PC-3 (cell line): ENCODE measurements around the gene RALBP1. TPM values are rescaled to one million over a fixed set of nuclear protein-coding genes. Genes with fewer than 3 reads are reported as not detected.

Experiments used
- ATAC-seq: fragments of 200-7000 bp; cut with Tn5 transposase; 2 replicates; pipeline ENCODE4 v1.9.1; 2020; ENCODE audit warnings: mild to moderate bottlenecking, moderate library complexity
- BruUV-seq: library from RNA; stranded (reverse); fragments of 400-500 nt; replicated peaks from 2 replicates; lab custom pipeline; 2021; lab: Mats Ljungman, UMichigan
- CTCF ChIA-PET: fragments of 300-600 bp; sonication (Branson Sonifier 250); formaldehyde crosslinking; loops from one replicate; lab custom pipeline; 2022; ENCODE audit warnings: antibody characterized with exemption; lab: Charles Lee
- POLR2A ChIA-PET: fragments of 300-600 bp; sonication (Branson Sonifier 250); formaldehyde crosslinking; loops from one replicate; lab custom pipeline; 2022; ENCODE audit warnings: antibody characterized with exemption; ENCODE audit not compliant: unreplicated experiment; lab: Charles Lee
- DNase-seq: peaks from one replicate; pipeline ENCODE4 v3.0.0-alpha.2; 2015
- H2AFZ ChIP-seq: fragments of 300-600 bp; sonication (generic); 2 replicates; pipeline ENCODE4 v1.6.0; 2016; ENCODE audit warnings: antibody characterized with exemption, low read length
- H3F3A ChIP-seq: fragments of 300-600 bp; sonication (generic); one replicate; pipeline ENCODE4 v1.6.0; 2017; ENCODE audit warnings: antibody characterized with exemption, low read length, control low read depth, mild to moderate bottlenecking; ENCODE audit not compliant: unreplicated experiment
- H3K27ac ChIP-seq: fragments of 300-600 bp; sonication (generic); 2 replicates; pipeline ENCODE4 v1.5.1; 2016; ENCODE audit warnings: mild to moderate bottlenecking, low read length
- H3K27me3 ChIP-seq: fragments of 300-600 bp; sonication (generic); 2 replicates; pipeline ENCODE4 v1.6.1; 2016; ENCODE audit warnings: low read length, mixed read lengths
- H3K36me3 ChIP-seq: fragments of 300-600 bp; sonication (generic); 2 replicates; pipeline ENCODE4 v1.6.1; 2016; ENCODE audit warnings: low read depth, mixed run types, low read length, mixed read lengths
- H3K4me1 ChIP-seq: fragments of 300-600 bp; sonication (generic); 2 replicates; pipeline ENCODE4 v1.5.1; 2016; ENCODE audit warnings: low read length; ENCODE audit not compliant: insufficient read depth
- H3K4me2 ChIP-seq: fragments of 300-600 bp; sonication (generic); 2 replicates; pipeline ENCODE4 v1.6.0; 2016; ENCODE audit warnings: low read length
- H3K4me3 ChIP-seq: fragments of 300-600 bp; sonication (generic); 2 replicates; pipeline ENCODE4 v1.5.1; 2016; ENCODE audit warnings: mild to moderate bottlenecking, low read length, mixed read lengths
- H3K79me2 ChIP-seq: fragments of 300-600 bp; sonication (generic); 2 replicates; pipeline ENCODE4 v1.6.1; 2017; ENCODE audit warnings: low read length, mixed read lengths
- H3K9ac ChIP-seq: fragments of 300-600 bp; sonication (generic); 2 replicates; pipeline ENCODE4 v1.6.0; 2016; ENCODE audit warnings: mild to moderate bottlenecking, low read length
- H3K9me2 ChIP-seq: fragments of 300-600 bp; sonication (generic); replicated peaks from 2 replicates; pipeline ENCODE4 v1.6.1; 2016; ENCODE audit warnings: mixed run types, low read length, mixed read lengths
- H3K9me3 ChIP-seq: fragments of 300-600 bp; sonication (generic); 2 replicates; pipeline ENCODE4 v1.6.1; 2016; ENCODE audit warnings: low read length, mixed read lengths
- H4K20me1 ChIP-seq: fragments of 300-600 bp; sonication (generic); 2 replicates; pipeline ENCODE4 v1.6.1; 2016; ENCODE audit warnings: low read length, mixed read lengths
- CTCF ChIP-seq: fragments of 300-600 bp; sonication (generic); conservative IDR thresholded peaks from 2 replicates; pipeline ENCODE4 v1.5.1; 2017; ENCODE audit warnings: antibody characterized with exemption, low read depth, mild to moderate bottlenecking, low read length
- EZH2 ChIP-seq: fragments of 300-600 bp; sonication (generic); IDR thresholded peaks from one replicate; pipeline ENCODE4 v1.6.1; 2017; ENCODE audit warnings: antibody characterized with exemption, mild to moderate bottlenecking, low read length; ENCODE audit not compliant: unreplicated experiment
- EZH2phosphoT487 ChIP-seq: fragments of 300-600 bp; sonication (generic); IDR thresholded peaks from 2 replicates; pipeline ENCODE4 v1.6.1; 2018; ENCODE audit warnings: mild to moderate bottlenecking, antibody characterized with exemption, low read length, borderline replicate concordance
- intact Hi-C: fragments of 100-400 bp; cut with micrococcal nuclease; formaldehyde crosslinking; loops from 2 replicates; pipeline ENCODE4 v1.9.0; 2023
- total RNA-seq: library from RNA; depleted of rRNA; stranded (reverse); fragments of >200 nt; gene quantifications from 2 replicates; pipeline ENCODE4 v1.2.3, GENCODE V29; 2014

RALBP1 gene
- total RNA-seq, 1 experiment from 2014 or later: 89.8 TPM

- intact Hi-C loops: no loop called here
Measured at GRCh38 chr18:9559253-9559652, 83.9 kb downstream of the RALBP1 start.

GRCh38 chr18:9561759-9562158 is 86.4 kb downstream of the RALBP1 start:
- intact Hi-C loops: no loop called here
- H3F3A ChIP-seq: no peaks in the 10 kb centered on the region
- H3K9me3 ChIP-seq: no peaks in the 10 kb centered on the region
- H3K9me2 ChIP-seq: no peaks in the 10 kb centered on the region
- H3K4me1 ChIP-seq: no peaks in the 10 kb centered on the region
- H3K36me3 ChIP-seq: peaks cover 70% of the 10 kb centered on the region
- no peak for TF ChIP-seq CTCF
- TF ChIP-seq EZH2: no peak
- no peak for TF ChIP-seq EZH2phosphoT487
- no peaks in the 10 kb centered on the region for H3K27me3 ChIP-seq
- no peak overlapping the region for H3K27ac ChIP-seq
- no TSS peak for BruUV-seq
- no peaks in the 10 kb centered on the region for H3K79me2 ChIP-seq
- no peak overlapping the region for H2AFZ ChIP-seq
- no peak overlapping the region for H3K9ac ChIP-seq
- ChIA-PET POLR2A (no interaction called here), CTCF (no interaction called here)
- no peak for ATAC-seq
- 0 out of 2 replicates have a peak, but pooled peaks cover 1% of the 10 kb centered on the region for H4K20me1 ChIP-seq
- no peak overlapping the region for H3K4me3 ChIP-seq
- DNase-seq: no peak
- no peak overlapping the region for H3K4me2 ChIP-seq

More at GRCh38 chr18:9559253-9559652, 83.9 kb downstream of the RALBP1 start:
- Histone ChIP-seq H3K9ac (no peak overlapping the region), H3K36me3 (peaks cover 76% of the 10 kb centered on the region), H3K79me2 (no peaks in the 10 kb centered on the region), H3K9me2 (no peaks in the 10 kb centered on the region), H3K9me3 (no peaks in the 10 kb centered on the region), H3K4me2 (no peak overlapping the region), H3K27ac (no peak overlapping the region), H4K20me1 (no peaks in the 10 kb centered on the region), H3K4me3 (no peak overlapping the region), H3K27me3 (no peaks in the 10 kb centered on the region), H2AFZ (no peak overlapping the region), H3F3A (no peaks in the 10 kb centered on the region), H3K4me1 (no peaks in the 10 kb centered on the region)
- ChIA-PET POLR2A (no interaction called here), CTCF (no interaction called here)
- DNase-seq (no peak), ATAC-seq (no peak)
- BruUV-seq: no TSS peak
- TF ChIP-seq EZH2phosphoT487 (no peak), CTCF (no peak), EZH2 (no peak)

- no peaks in the 10 kb centered on the region for H3F3A ChIP-seq
- no TSS peak for BruUV-seq
- H4K20me1 ChIP-seq: 0 out of 2 replicates have a peak, but pooled peaks cover 4% of the 10 kb centered on the region
- CTCF ChIA-PET: no interaction called here
- POLR2A ChIA-PET: no interaction called here
- ATAC-seq (no peak), DNase-seq (no peak)
- peaks cover 70% of the 10 kb centered on the region for H3K36me3 ChIP-seq
- no peak overlapping the region for H2AFZ ChIP-seq
- intact Hi-C loops: no loop called here
- no peak overlapping the region for H3K4me3 ChIP-seq
- H3K4me2 ChIP-seq: no peak overlapping the region
- no peaks in the 10 kb centered on the region for H3K9me3 ChIP-seq
- no peak overlapping the region for H3K9ac ChIP-seq
- no peaks in the 10 kb centered on the region for H3K27me3 ChIP-seq
- H3K79me2 ChIP-seq: 0 out of 2 replicates have a peak, but pooled peaks cover 5% of the 10 kb centered on the region
- no peak overlapping the region for H3K27ac ChIP-seq
- no peaks in the 10 kb centered on the region for H3K9me2 ChIP-seq
- no peaks in the 10 kb centered on the region for H3K4me1 ChIP-seq
- TF ChIP-seq EZH2phosphoT487 (no peak), EZH2 (no peak), CTCF (no peak)
Measured at GRCh38 chr18:9562584-9562983, 87.3 kb downstream of the RALBP1 start.
